Loucy (cell line): ENCODE results near the gene TLE3.

ENCODE experiments used
- H2AFZ ChIP-seq: fragments of 200-600 bp; sonication (generic); 2 replicates; pipeline ENCODE4 v1.6.0; 2016; ENCODE audit warnings: antibody characterized with exemption, mild to moderate bottlenecking, low read length, moderate library complexity
- H3F3A ChIP-seq: fragments of 200-600 bp; 2 replicates; pipeline ENCODE4 v1.6.0; 2016; ENCODE audit warnings: antibody characterized with exemption, low read depth, mild to moderate bottlenecking
- H3K27me3 ChIP-seq: fragments of 200-600 bp; sonication (generic); 2 replicates; pipeline ENCODE4 v1.6.1; 2014; ENCODE audit warnings: low read length, mild to moderate bottlenecking; ENCODE audit not compliant: insufficient read depth, poor library complexity, severe bottlenecking
- H3K36me3 ChIP-seq: fragments of 200-600 bp; sonication (generic); 2 replicates; pipeline ENCODE4 v1.6.1; 2016; ENCODE audit warnings: low read length; ENCODE audit not compliant: insufficient read depth
- H3K4me1 ChIP-seq: fragments of 200-600 bp; sonication (generic); 2 replicates; pipeline ENCODE4 v1.5.1; 2014; ENCODE audit warnings: low read length, mild to moderate bottlenecking; ENCODE audit not compliant: insufficient read depth, poor library complexity, severe bottlenecking
- H3K4me2 ChIP-seq: fragments of 200-600 bp; sonication (generic); 2 replicates; pipeline ENCODE4 v1.6.0; 2014; ENCODE audit warnings: antibody characterized with exemption, low read length, low read depth, mild to moderate bottlenecking; ENCODE audit not compliant: poor library complexity, severe bottlenecking
- H3K4me3 ChIP-seq: fragments of 200-600 bp; sonication (generic); 2 replicates; pipeline ENCODE4 v1.5.1; 2014; ENCODE audit warnings: low read length, mild to moderate bottlenecking, mixed read lengths; ENCODE audit not compliant: poor library complexity, severe bottlenecking
- H3K79me2 ChIP-seq: fragments of 200-600 bp; sonication (generic); 2 replicates; pipeline ENCODE4 v1.6.1; 2014; ENCODE audit warnings: low read length; ENCODE audit not compliant: insufficient read depth
- H3K9ac ChIP-seq: fragments of 200-600 bp; sonication (generic); 2 replicates; pipeline ENCODE4 v1.6.0; 2014; ENCODE audit warnings: mild to moderate bottlenecking, low read depth, low read length, moderate library complexity; ENCODE audit not compliant: poor library complexity, severe bottlenecking
- H3K9me2 ChIP-seq: fragments of 200-600 bp; sonication (generic); replicated peaks from 2 replicates; pipeline ENCODE4 v1.6.1; 2016; ENCODE audit warnings: low read depth, low read length, mixed read lengths
- H3K9me3 ChIP-seq: fragments of 200-600 bp; sonication (generic); 2 replicates; pipeline ENCODE4 v1.6.1; 2014; ENCODE audit warnings: mild to moderate bottlenecking, antibody characterized with exemption, low read length, low read depth; ENCODE audit not compliant: insufficient read depth
- H4K20me1 ChIP-seq: fragments of 200-600 bp; sonication (generic); 2 replicates; pipeline ENCODE4 v1.6.0; 2014; ENCODE audit warnings: antibody characterized with exemption, low read length, mild to moderate bottlenecking; ENCODE audit not compliant: insufficient read depth, poor library complexity, severe bottlenecking
- EZH2phosphoT487 ChIP-seq: fragments of 200-600 bp; IDR thresholded peaks from 2 replicates; pipeline ENCODE4 v1.6.1; 2018; ENCODE audit warnings: antibody characterized with exemption, mild to moderate bottlenecking, moderate library complexity, borderline replicate concordance
- TF ChIP-seq, protein P1 (sequence below): fragments of 200-600 bp; sonication (generic); conservative IDR thresholded peaks from 2 replicates; pipeline ENCODE4 v1.5.1; 2014; ENCODE audit warnings: mild to moderate bottlenecking, antibody characterized with exemption, low read length

Gene TLE3

GRCh38 chr15:70049701-70050301 lies 47.9 kb downstream of the TLE3 start:
- Histone ChIP-seq H3K4me2 (no peak overlapping the region), H3K4me3 (no peak overlapping the region), H3K36me3 (peaks cover 78% of the 10 kb centered on the region; the same call in 1 of the 2 replicates), H3K79me2 (no peaks in the 10 kb centered on the region), H4K20me1 (no peaks in the 10 kb centered on the region), H3K9ac (no peak overlapping the region), H3F3A (no peaks in the 10 kb centered on the region), H2AFZ (no peak overlapping the region), H3K4me1 (no peaks in the 10 kb centered on the region), H3K9me2 (no peaks in the 10 kb centered on the region), H3K9me3 (no peaks in the 10 kb centered on the region), H3K27me3 (no peaks in the 10 kb centered on the region)
- TF ChIP-seq, protein P1, sequence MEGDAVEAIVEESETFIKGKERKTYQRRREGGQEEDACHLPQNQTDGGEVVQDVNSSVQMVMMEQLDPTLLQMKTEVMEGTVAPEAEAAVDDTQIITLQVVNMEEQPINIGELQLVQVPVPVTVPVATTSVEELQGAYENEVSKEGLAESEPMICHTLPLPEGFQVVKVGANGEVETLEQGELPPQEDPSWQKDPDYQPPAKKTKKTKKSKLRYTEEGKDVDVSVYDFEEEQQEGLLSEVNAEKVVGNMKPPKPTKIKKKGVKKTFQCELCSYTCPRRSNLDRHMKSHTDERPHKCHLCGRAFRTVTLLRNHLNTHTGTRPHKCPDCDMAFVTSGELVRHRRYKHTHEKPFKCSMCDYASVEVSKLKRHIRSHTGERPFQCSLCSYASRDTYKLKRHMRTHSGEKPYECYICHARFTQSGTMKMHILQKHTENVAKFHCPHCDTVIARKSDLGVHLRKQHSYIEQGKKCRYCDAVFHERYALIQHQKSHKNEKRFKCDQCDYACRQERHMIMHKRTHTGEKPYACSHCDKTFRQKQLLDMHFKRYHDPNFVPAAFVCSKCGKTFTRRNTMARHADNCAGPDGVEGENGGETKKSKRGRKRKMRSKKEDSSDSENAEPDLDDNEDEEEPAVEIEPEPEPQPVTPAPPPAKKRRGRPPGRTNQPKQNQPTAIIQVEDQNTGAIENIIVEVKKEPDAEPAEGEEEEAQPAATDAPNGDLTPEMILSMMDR, result no peak

DNA sequence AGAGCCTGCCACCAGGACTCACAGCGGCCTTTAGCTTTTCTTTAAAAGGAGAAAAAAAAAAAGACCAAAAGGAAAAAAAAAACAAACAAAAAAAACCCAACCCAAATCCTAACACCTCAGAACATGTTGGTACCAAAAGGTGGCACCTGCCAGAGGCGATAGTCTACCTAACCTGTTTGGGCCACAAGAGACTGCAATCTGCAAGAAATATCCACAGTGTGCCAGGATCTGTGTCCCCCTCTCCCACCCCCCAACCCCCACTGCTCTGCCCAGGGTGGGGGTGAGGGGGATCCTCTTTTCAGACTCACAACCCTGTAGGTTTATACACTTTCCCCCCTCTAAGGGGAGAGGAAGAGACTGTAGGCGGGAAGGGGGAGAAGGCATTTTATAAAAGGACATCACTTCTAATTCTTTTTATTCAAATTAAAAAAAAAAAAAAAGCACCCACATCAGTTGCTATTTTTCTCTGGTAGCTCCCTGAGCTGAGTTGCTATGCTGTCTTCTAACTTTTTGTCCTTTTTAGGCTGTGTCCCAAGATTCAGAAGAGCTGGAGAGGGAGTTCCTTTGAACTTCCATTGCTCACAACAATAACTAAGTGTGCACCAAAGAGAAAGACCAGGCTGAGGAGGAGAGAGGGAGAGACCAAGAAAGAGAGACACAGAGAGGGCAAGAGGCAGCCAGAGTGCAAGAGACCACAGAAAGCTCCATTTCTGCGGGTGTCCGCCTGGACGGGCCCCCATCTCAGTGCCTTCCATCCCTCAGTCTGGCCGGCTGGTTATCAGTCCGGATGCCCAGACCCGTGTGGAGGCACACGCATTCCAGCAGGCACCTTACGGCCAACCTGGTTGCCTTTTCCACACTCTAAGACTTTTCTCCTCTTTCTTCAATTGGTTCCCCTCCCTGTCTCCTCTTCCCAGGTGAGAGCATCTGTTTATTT lies 48.9 kb downstream of the TLE3 start:
- H3K36me3 ChIP-seq, result peaks cover 69% of the 10 kb centered on the region; the same call in 1 of the 2 replicates
- H3K9ac ChIP-seq, result no peak overlapping the region
- no peaks in the 10 kb centered on the region for H3K9me2 ChIP-seq
- no peaks in the 10 kb centered on the region for H3K9me3 ChIP-seq
- H4K20me1 ChIP-seq, result no peaks in the 10 kb centered on the region
- H3K4me1 ChIP-seq, result no peaks in the 10 kb centered on the region
- H3K27me3 ChIP-seq, result no peaks in the 10 kb centered on the region
- H2AFZ ChIP-seq, result no peak overlapping the region
- no peak overlapping the region for H3K4me3 ChIP-seq
- H3F3A ChIP-seq, result no peaks in the 10 kb centered on the region
- H3K4me2 ChIP-seq, result no peak overlapping the region
- no peaks in the 10 kb centered on the region for H3K79me2 ChIP-seq
- no peak for TF ChIP-seq EZH2phosphoT487
- TF ChIP-seq, protein P1, result no peak

DNA sequence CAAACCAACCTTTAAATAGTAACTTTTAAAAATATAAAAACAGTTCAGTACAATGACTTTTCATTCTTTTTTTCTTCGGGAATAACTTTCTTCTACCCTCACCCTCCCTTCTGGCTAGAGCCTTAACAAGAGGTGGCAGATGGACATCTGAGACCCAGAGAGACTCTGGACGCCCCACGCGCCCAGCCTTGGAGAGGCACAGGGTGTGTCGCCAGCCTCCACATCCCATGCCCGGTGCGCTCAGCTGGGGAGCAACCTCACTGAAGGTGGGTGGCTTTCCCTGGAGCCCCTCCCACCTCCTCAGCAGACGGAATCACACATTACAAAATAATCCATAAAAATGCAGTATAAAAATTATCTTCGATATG lies 49.5 kb downstream of the TLE3 start:
- TF ChIP-seq, protein P1, result no peak
- no peaks in the 10 kb centered on the region for H4K20me1 ChIP-seq
- no peak overlapping the region for H3K9ac ChIP-seq
- H3K27me3 ChIP-seq, result no peaks in the 10 kb centered on the region
- no peaks in the 10 kb centered on the region for H3K79me2 ChIP-seq
- no peak overlapping the region for H3K4me3 ChIP-seq
- H2AFZ ChIP-seq, result no peak overlapping the region
- H3K9me3 ChIP-seq, result no peaks in the 10 kb centered on the region
- H3K4me1 ChIP-seq, result no peaks in the 10 kb centered on the region
- H3F3A ChIP-seq, result no peaks in the 10 kb centered on the region
- H3K36me3 ChIP-seq, result peaks cover 62% of the 10 kb centered on the region; the same call in 1 of the 2 replicates
- H3K4me2 ChIP-seq, result no peak overlapping the region
- no peaks in the 10 kb centered on the region for H3K9me2 ChIP-seq
